Posterior vena cava (tissue), 2 donors: ENCODE results near the gene USPL1. TPM values are rescaled to one million over a fixed set of nuclear protein-coding genes. Genes with fewer than 3 reads are reported as not detected.

Experiments
- DNase-seq: peaks from one replicate; pipeline ENCODE4 v3.0.0-alpha.2; 2020; ENCODE audit warnings: low spot score
- intact Hi-C, 2 donors: fragments of 100-400 bp; cut with DNase I; formaldehyde crosslinking; loops; one replicate each; pipeline versions ENCODE4 v1.14.1 to v1.14.2; 2022 to 2023
- total RNA-seq, 2 donors: library from RNA; stranded (reverse); fragmentation: NEBNext Ultra II Directional; extraction: Animal tissue kit (Norgen Biotek cat#: 25700); gene quantifications; one replicate each; pipeline ENCODE4 v1.2.1, GENCODE V29; 2021
- donor health status: DM: yes; HTN: yes; CAD: no.
- donor health status: DM: yes; HTN: yes; CAD: no.

Gene USPL1
- total RNA-seq, 2 donors from 2014 or later, result 13.8 to 14.2 TPM

DNA sequence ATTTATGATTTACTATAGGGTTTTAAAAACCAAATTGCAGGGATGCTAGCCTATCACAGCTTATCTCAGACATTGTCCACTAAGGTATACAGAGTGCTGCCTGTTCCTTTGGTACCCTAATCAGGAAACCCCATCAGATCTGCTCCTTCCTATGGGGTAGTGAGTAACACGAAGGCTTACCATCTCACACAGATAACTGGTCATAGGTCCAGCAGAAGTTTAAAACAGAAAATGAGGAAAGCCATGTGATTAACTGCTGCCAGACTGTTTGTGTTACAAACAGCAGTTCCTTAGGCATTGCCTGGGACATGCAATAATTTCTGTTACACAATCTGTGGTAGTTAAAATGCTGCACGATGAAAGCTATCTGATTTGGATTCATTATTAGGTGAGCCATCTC is 64.1 kb downstream of the USPL1 start:
- DNase-seq, result no peak
- intact Hi-C loops, result loop anchor here in 1 of 2 donors (5.0 kb wide), 1 partner anchor 120 kb away; no protein-coding TSS in a partner anchor

DNA sequence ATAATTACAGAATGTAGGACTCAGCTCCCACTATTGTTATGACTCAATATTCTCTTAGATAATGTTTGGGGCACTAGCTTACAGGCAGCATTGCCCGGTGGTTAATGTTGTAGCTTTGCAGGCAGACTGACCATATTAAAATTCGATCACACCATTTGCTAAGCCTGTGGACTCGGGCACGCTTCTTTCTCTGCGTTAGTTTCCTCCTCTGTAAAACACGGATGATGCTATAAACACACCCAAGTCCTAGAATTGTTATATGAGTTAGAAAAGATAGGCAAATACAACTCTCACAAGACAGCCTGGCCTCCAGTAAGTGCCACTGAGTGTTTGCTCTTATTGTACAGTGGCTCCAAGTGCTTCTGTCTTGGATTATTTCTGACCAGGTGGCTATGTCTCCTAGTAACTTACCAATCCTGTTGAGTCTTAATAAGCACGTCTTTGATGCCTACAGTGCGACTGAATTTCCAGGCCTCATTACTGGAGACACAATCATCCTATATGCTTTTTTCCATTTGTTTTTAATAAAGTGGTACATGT is 67.7 kb downstream of the USPL1 start:
- DNase-seq, result no peak
- intact Hi-C loops, result loop anchor here in 1 of 2 donors (5.0 kb wide), 1 partner anchor 352 kb away; no protein-coding TSS in a partner anchor

DNA sequence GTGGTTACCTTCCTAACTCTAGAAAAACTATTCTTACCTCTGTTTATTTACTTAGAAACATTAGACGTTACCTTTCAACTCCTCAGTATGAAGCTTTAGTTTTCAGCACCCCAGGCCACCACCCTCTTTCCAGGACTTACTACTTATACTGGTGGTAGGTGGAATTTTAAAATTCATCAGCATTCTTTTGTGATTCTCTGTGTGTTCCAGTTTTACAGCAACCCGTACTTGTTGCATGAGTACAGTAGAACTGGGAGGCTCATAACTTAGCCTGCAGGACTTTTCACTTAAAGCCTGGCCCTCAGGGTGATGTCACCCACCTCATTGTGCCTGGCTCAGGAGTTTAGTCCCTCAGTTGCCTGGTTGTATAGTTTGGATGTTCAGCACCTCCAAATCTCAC is 68.3 kb downstream of the USPL1 start:
- intact Hi-C loops, result loop anchor here in 1 of 2 donors (5.0 kb wide), 1 partner anchor 351 kb away; no protein-coding TSS in a partner anchor
- no peak for DNase-seq

DNA sequence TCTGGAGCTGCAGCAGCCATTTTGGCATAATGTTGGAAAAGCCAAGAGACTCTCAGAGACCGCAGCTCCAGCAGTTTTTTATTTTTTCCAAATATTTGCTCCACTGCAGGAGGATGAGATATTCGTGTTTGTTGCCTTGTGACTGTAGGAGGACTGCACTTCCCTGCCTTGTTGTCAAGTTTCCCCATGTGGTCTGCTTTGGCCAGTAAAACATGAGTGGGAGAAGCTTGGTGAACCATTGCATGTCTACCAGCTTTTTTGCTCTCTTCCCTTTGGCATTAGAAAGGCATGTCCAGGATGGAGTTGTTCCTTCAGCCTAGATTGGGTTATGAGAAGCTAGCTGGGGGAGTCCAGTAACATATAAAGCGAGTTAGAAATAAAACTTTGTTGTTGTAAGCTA is 69.9 kb downstream of the USPL1 start:
- intact Hi-C loops, result loop anchor here in 1 of 2 donors (5.0 kb wide), 1 partner anchor 350 kb away; no protein-coding TSS in a partner anchor
- no peak for DNase-seq

DNA sequence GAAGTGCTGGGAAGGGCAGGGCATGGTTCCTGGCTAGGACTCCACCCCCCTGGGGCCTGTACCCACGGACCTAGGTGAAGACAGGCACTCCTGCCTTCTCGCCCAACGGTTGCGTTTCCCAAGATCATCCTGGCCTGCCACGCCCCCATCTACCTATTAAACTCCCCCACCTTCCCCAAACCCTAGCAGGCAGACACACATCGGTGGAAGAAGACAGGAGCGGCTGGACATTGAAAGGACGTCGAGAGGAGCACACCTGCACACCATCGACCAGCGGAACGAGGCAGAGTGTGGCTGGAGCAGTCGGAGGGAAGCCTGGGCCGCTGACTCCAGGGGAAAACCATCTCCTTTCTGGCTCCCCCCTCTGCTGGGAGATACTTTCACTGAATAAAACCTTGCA is 72.0 kb downstream of the USPL1 start:
- no peak for DNase-seq
- intact Hi-C loops, result loop anchor here in 1 of 2 donors (5.0 kb wide), 1 partner anchor 348 kb away; no protein-coding TSS in a partner anchor

DNA sequence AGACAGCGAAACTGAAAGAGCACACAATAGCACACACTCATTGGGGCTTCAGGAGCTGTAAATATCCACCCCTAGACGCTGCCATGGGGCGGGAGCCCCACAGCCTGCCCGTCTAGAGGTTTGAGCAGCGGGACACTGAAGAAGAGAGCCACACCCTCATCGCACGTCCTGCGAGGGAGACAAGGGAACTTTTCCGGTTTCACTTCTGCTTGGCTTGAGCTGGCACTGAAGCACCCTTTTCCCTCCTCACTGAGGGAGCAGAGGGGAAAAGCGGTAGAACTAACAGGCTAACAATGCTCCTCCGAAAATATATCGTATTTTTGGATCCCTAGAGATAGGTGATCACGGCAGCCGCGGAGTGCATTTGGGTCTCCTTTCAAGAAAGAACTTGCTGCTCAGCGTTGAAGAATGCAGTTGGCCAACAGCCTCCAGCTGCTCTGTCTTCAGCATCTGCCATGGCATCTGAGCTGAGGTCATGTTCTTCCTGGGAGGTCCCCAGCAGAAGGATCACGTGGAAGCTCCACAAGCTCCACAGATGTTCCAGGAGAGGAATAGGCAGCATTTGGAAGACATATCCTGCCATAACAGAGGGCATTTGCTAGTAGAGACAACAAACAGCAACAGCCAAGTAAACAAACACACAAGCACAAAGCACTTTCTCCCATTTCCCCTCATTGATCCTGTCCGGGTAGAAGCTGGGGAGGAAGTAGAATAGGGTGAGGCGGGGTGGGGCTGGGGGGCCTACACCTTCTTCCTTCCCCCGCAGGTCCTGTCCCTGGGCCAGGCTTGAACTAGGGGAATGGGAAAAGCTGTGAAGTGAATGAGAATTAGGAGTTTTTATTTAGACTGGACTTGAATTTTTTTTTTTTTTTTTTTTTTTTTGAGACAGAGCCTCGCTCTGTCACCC is 72.8 kb downstream of the USPL1 start:
- peak; percentile 94 for DNase-seq

DNA sequence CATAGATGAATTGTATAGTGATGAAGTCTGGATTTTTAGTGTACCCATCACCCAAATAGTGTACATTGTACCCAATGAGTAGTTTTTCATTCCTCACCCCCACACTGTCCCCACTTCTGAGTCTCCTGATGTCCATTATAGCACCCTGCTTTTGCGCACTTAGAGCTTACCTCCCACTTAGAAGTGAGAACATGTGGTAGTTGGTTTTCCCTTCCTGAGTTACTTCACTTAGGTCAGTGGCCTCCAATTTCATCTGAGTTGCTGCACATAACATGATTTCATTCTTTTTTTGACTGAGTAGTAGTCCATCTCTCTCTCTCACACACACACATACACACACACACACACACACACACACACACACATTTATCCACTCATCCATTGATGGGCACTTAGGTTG is 74.4 kb downstream of the USPL1 start:
- intact Hi-C loops, result no loop called here
- DNase-seq, result no peak

More for the DNA sequence above, 72.8 kb downstream of the USPL1 start:
- intact Hi-C loops, result no loop called here

DNA sequence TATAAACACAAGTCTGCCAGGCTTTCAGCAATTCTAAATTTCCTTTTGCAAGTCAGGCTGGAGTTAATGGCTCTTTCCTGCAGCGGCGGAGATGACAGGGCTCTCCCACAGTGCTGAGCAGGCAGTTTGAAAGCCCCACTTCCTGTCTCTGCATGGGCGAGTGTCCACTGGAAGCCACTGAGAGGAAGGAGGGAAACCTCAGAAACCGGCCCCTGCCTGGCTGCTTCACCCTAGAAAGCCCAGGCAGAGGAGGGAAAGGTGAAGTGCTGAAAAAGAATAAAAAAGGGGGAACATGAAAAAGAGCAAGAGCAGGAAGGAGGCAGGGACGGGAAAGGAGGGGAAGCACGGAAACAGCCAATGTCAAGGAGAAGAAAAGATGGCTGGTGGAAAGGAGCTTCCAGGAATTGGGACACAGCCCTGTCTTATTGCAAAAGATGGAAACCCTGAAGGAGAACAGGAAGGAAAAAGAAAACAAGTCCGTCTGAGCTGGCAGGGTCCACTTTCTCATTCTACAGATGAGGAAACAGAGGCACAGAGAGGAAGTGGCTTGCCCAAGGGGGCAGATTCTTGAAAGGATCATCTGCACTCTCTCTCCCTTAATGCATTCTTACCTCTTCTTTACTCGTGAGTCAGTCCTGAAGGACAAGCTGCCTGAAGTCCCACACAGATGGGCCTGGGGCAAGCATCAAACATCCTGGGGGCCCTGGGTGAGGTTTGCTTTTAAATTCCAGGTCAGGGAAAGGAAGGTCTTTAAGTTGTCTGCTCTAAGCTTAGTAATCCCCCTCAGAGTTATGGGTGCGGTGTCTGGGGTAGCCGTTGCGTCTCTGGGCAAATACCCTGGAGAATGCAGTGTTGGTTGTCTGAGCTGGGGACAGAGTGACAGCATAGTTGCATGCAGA is 78.8 kb downstream of the USPL1 start:
- DNase-seq, result no peak
- intact Hi-C loops, result no loop called here

DNA sequence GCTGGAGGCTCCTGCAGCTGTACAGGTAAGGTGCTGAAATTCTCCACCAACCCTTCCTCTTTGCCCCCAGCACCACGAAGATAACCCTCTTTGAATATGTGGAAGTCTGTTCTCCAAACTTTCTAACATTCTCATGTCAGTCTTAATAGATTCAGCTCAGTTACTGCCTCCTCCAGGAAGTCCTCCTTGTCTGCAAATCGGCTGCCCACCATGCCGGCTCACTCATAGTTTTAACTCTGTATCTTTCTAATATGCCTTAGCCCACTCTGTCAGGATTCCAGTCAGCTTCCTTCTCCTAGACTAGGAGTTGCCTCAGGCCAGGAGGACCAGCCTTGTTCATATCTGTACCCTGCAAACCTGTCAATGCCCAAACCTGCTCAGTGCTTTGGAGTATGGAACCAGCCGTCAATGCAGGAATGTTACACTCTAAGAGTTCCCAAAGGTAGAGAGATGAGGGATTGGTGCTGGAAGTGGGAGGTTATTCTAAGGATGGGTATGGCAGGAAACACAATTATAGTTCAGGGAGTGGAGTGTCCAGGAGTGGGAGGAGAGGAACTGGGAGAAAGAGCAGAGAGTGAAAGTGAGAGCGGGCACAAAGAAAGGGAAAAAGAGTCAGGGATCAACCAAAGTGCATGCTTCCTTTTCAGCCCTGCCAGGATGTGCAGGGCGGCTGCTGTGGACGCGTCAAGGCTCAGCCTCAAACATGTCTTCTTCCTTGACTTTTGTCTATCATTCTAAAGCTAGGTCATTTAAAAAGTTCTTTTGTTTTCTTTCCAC is 79.6 kb downstream of the USPL1 start:
- DNase-seq, result peak; percentile 76
- intact Hi-C loops, result no loop called here

DNA sequence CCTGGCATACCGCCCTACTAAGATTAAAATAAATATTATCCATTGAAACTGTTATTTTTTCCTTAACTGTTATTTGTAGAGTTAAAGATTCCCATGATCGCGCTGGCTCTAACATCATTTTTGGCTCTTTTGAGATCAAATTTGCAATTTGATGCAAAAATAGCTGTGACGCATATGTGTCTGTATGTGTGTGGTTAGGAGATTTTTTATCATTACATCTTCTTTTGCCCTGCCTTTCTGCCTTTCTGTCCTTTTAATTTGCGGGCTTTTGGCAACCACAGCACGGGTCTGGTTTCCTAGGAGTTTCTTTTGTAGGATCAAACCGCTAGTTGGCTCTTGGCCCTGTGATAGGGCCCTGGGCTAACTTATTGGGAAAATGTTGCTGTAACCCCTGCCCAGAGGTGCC is 80.3 kb downstream of the USPL1 start:
- intact Hi-C loops, result no loop called here

DNA sequence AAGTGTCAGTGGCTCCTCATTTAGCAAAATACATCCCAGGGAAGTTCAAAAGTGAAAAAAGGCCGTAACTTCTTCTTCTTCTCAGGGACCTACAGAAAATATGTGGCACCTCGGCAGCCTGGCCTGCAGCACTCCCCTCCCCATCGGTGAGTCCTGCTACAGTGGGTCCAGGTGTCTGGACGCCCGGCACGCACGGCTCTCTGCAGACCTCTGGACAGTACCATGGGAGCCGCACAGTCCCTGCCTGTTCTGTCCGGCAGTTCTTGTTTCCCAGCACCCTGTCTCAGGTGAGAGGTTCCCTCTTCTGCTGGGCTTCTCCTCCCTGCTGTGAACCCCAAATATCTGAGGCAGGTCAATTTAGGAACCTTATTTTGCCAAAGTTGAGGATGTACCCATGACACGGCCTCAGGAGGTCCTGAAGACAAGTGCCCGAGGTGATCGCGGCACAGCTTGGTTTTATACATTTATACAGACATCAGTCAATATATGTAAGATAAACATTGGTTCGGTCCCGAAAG is 80.8 kb downstream of the USPL1 start:
- intact Hi-C loops, result no loop called here
- DNase-seq, result peak; percentile 77

More for the DNA sequence above, 80.3 kb downstream of the USPL1 start:
- peak; percentile 80 for DNase-seq

DNA sequence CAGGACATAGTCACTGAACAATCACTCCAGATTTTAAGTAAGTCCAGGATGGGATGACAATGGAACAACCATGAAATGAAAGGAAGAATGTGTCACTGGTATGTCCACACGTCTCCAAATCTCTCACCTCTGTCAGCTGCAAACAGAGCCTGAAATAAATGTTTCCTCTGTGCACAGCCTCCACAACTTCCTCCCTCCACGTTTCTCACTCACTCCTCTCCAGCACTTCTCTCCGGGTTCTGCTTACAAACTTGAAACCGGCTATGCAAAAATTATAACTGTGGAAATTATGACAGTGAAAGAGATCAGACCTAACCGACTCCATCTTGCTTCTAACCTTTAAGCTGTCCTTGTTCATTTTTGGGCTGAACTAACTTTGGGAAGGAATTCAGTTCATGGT is 82.6 kb downstream of the USPL1 start:
- intact Hi-C loops, result no loop called here
- DNase-seq, result no peak

DNA sequence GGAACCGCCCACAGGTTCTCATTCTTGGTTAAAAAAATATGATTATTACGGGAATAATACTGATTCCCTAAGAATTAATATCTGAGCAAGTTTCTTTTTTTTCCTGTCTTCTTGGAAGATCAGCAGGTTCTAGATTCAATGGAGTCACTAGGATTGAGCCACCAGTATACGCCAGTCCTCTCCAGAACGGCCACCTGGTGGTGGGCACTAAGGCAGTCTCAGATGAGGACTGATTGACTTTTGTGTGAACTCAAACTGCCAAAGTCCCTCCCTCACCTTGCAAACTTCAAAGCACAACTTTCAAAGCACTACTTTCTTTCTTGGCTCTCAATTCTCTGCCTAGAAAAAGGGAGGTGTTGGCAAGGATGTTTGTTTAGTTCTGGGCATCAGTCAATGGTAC is 84.3 kb downstream of the USPL1 start:
- intact Hi-C loops, result no loop called here

DNA sequence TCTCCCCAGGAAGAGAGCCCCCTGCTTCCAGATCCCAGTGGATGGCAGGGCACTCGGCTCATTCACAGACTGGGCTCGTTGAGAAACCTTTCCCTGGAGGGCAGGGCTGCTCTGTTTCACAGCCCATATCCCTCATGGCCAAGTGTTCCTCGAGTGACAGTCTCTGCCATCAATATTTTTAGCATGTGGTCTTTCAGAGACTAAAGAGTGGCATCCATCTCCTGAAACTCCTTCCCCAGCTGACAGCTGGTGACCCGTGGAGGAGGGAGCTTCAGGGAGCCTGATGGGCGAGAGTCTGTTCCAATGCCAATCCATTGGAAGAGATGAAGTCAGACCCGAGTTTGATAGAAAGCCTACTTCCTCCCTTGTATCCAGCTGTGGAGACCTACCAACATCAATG is 86.9 kb downstream of the USPL1 start:
- intact Hi-C loops, result no loop called here

More for the DNA sequence above, 84.3 kb downstream of the USPL1 start:
- no peak for DNase-seq

DNA sequence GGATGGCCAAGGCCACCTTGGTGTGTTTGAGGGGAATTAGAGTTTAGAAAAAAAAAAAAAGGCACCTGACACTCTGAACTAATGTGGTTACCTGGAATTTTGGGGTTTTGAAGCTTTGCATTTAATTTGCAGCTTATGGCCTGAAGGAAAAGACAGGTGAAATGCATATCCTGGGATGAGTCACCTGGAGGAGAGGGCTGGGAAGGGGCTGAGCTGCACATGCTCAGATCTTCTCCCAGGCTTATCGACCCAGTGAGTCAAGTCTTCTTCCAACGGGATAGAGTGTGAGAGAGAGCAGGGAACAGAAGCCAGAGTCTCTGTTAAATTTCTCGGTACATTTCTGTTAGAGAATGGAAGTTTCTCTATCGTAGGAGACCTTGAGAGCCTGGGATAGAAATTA is 88.0 kb downstream of the USPL1 start:
- intact Hi-C loops, result no loop called here
- DNase-seq, result no peak

More for the DNA sequence above, 86.9 kb downstream of the USPL1 start:
- DNase-seq, result no peak

DNA sequence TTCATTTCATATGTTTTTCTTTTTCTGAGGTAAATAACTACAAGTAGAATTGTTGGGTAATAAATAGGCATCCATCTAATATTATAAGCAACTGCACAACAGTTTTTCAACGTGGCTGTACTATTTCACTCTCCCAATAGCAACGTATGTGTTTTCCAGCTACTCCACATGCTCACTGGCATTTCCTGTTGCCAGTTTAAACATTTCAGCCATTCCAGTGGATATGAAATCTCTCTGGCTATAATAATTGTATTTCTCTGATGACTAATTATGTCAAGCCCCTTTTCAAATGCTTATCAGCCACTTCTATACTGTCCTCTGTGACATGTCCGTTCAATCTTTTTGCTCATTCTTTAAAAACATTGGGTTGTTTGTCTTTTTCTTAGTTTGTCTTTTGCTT is 90.8 kb downstream of the USPL1 start:
- no peak for DNase-seq
- intact Hi-C loops, result no loop called here
